MM.1S (cell line): Measurements from ENCODE around the gene HMGA1.

ENCODE experiments used
- CTCF ChIP-seq: fragments of 300-600 bp; sonication (generic); IDR thresholded peaks from 2 replicates; pipeline ENCODE4 v1.5.1; 2016; ENCODE audit warnings: antibody characterized with exemption, low read length, mixed read lengths
- EZH2 ChIP-seq: fragments of 300-600 bp; sonication (generic); optimal IDR thresholded peaks from 2 replicates; pipeline ENCODE3; 2017; ENCODE audit warnings: low read depth, mild to moderate bottlenecking, antibody characterized with exemption, low read length, mixed read lengths

GRCh38 chr6:34281702-34282334 is 45.1 kb downstream of the HMGA1 start:
- no peak for TF ChIP-seq CTCF
- no peak for TF ChIP-seq EZH2
